ENCODE results near the gene TNFRSF1A.

The TNFRSF1A gene

GRCh38 chr12:6285063-6285477, 56.8 kb downstream of the TNFRSF1A start:
- H3K27ac ChIP-seq, result no peak overlapping the region
- TF ChIP-seq CTCF (conservative IDR thresholded peaks at IDR 0.05), result peak; percentile 96

- no peak overlapping the region for H3K27ac ChIP-seq
- TF ChIP-seq CTCF (conservative IDR thresholded peaks at IDR 0.05), result no peak
Observed at GRCh38 chr12:6284273-6284672, 57.6 kb downstream of the TNFRSF1A start.

GRCh38 chr12:6282453-6282840, 59.4 kb downstream of the TNFRSF1A start:
- no peak for TF ChIP-seq CTCF (conservative IDR thresholded peaks at IDR 0.05)
- no peak overlapping the region for H3K27ac ChIP-seq

GRCh38 chr12:6281081-6281809, 60.6 kb downstream of the TNFRSF1A start:
- H3K27ac ChIP-seq, result no peak overlapping the region
- TF ChIP-seq CTCF (conservative IDR thresholded peaks at IDR 0.05), result no peak

GRCh38 chr12:6280672-6281071, 61.2 kb downstream of the TNFRSF1A start:
- no peak overlapping the region for H3K27ac ChIP-seq
- no peak for TF ChIP-seq CTCF (conservative IDR thresholded peaks at IDR 0.05)

GRCh38 chr12:6280053-6280469, 61.8 kb downstream of the TNFRSF1A start:
- no peak overlapping the region for H3K27ac ChIP-seq
- no peak for TF ChIP-seq CTCF (conservative IDR thresholded peaks at IDR 0.05)

- no peak for TF ChIP-seq CTCF (conservative IDR thresholded peaks at IDR 0.05)
- H3K27ac ChIP-seq, result no peak overlapping the region; the same call in 1 of the 2 replicates
Observed at GRCh38 chr12:6279631-6280030, 62.2 kb downstream of the TNFRSF1A start.

Data from VCaP (cell line).